Kasumi-1 (cell line): ENCODE measurements around the gene DSCAML1.

Experiments
- DNase-seq, 2 experiments: peaks; one replicate each; lab custom pipeline; 2025; lab: John Stamatoyannopoulos, UW

DSCAML1 gene

GRCh38 chr11:117488996-117489952 lies 307.7 kb downstream of the DSCAML1 start:
- no peak for DNase-seq

GRCh38 chr11:117486059-117486458 lies 311.0 kb downstream of the DSCAML1 start:
- DNase-seq: no peak

- no peak for DNase-seq
Observed at GRCh38 chr11:117484156-117484555, 312.9 kb downstream of the DSCAML1 start.

GRCh38 chr11:117483372-117483771 lies 313.6 kb downstream of the DSCAML1 start:
- no peak for DNase-seq

GRCh38 chr11:117482881-117483280 lies 314.1 kb downstream of the DSCAML1 start:
- no peak for DNase-seq

- no peak for DNase-seq
Observed at GRCh38 chr11:117481885-117482284, 315.1 kb downstream of the DSCAML1 start.

GRCh38 chr11:117481036-117481435 lies 316.0 kb downstream of the DSCAML1 start:
- DNase-seq: no peak

GRCh38 chr11:117480221-117480620 lies 316.8 kb downstream of the DSCAML1 start:
- no peak for DNase-seq

- DNase-seq: no peak
Observed at GRCh38 chr11:117479372-117479771, 317.6 kb downstream of the DSCAML1 start.

- DNase-seq: no peak
Observed at GRCh38 chr11:117478926-117479325, 318.1 kb downstream of the DSCAML1 start.

- no peak for DNase-seq
Observed at GRCh38 chr11:117478126-117478860, 318.7 kb downstream of the DSCAML1 start.

- DNase-seq: no peak
Observed at GRCh38 chr11:117477721-117478120, 319.3 kb downstream of the DSCAML1 start.

- no peak for DNase-seq
Observed at GRCh38 chr11:117476531-117477142, 320.4 kb downstream of the DSCAML1 start.

GRCh38 chr11:117475716-117476530 lies 321.1 kb downstream of the DSCAML1 start:
- no peak for DNase-seq

GRCh38 chr11:117473481-117474091 lies 323.4 kb downstream of the DSCAML1 start:
- no peak for DNase-seq

- DNase-seq: no peak
Observed at GRCh38 chr11:117471776-117472175, 325.2 kb downstream of the DSCAML1 start.

GRCh38 chr11:117470576-117470975 lies 326.4 kb downstream of the DSCAML1 start:
- DNase-seq: no peak

GRCh38 chr11:117468888-117469287 lies 328.1 kb downstream of the DSCAML1 start:
- DNase-seq: no peak

- DNase-seq: no peak
Observed at GRCh38 chr11:117467770-117468169, 329.2 kb downstream of the DSCAML1 start.

- no peak for DNase-seq
Observed at GRCh38 chr11:117466966-117467365, 330.1 kb downstream of the DSCAML1 start.
